ENCODE measurements around the gene GFRA4.
"Not testable (repeated sequence)": the region's sequence is repeated elsewhere in the genome, so short reads cannot be mapped to it uniquely, and the experiment has no call there.

GFRA4 gene

GRCh38 chr20:3633913-3634478 is 29.2 kb downstream of the GFRA4 start:
- DNase-seq = no peak
- Mint-ChIP-seq H3K4me3 (no peak overlapping the region), H3K4me1 (ENCODE audit: low read depth) (no peaks in the 10 kb centered on the region), H3K36me3 (ENCODE audit: low read depth) (peaks cover 19% of the 10 kb centered on the region), H3K27me3 (no peaks in the 10 kb centered on the region), H3K27ac (no peak overlapping the region), H3K9me3 (no peaks in the 10 kb centered on the region)

GRCh38 chr20:3632311-3633004 is 30.7 kb downstream of the GFRA4 start:
- H3K27ac Mint-ChIP-seq = no peak overlapping the region
- no peaks in the 10 kb centered on the region for H3K4me1 Mint-ChIP-seq (ENCODE audit: low read depth)
- peaks cover 19% of the 10 kb centered on the region for H3K36me3 Mint-ChIP-seq (ENCODE audit: low read depth)
- no peak overlapping the region for H3K4me3 Mint-ChIP-seq
- H3K27me3 Mint-ChIP-seq = no peaks in the 10 kb centered on the region
- no peak for DNase-seq
- no peaks in the 10 kb centered on the region for H3K9me3 Mint-ChIP-seq

DNA sequence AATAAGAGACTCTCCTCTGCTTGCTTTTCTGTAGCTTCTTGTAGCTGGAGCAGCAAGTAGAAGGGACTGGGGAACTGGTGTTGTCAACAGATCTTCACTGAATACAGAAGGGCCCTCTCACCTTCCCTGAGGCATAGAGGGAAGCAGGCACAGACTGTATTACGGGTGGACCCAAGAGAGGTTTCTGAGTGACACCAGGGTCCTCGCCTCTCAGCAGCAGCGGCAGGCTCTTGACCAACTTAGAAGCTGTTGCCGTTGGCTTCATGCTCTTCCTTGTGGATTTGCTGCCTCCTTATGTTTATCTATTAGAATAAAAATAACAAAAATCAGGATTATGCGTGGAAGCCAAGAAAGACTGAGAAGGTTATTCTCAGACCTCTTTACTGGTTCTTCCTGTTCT is 31.7 kb downstream of the GFRA4 start:
- H3K27ac Mint-ChIP-seq = no peak overlapping the region
- H3K4me3 Mint-ChIP-seq = no peak overlapping the region
- peaks cover 26% of the 10 kb centered on the region for H3K36me3 Mint-ChIP-seq (ENCODE audit: low read depth)
- DNase-seq = no peak
- H3K4me1 Mint-ChIP-seq (ENCODE audit: low read depth) = no peaks in the 10 kb centered on the region
- no peaks in the 10 kb centered on the region for H3K9me3 Mint-ChIP-seq
- no peaks in the 10 kb centered on the region for H3K27me3 Mint-ChIP-seq

- Mint-ChIP-seq H3K27me3 (no peaks in the 10 kb centered on the region), H3K4me1 (ENCODE audit: low read depth) (no peaks in the 10 kb centered on the region), H3K9me3 (no peaks in the 10 kb centered on the region), H3K27ac (no peak overlapping the region), H3K36me3 (ENCODE audit: low read depth) (peaks cover 29% of the 10 kb centered on the region), H3K4me3 (no peak overlapping the region)
- no peak for DNase-seq
These were observed 32.8 kb downstream of the GFRA4 start for GRCh38 chr20:3630429-3630828.

GRCh38 chr20:3629893-3630292 is 33.3 kb downstream of the GFRA4 start:
- Mint-ChIP-seq H3K36me3 (ENCODE audit: low read depth) (peaks cover 33% of the 10 kb centered on the region), H3K27ac (no peak overlapping the region), H3K27me3 (no peaks in the 10 kb centered on the region), H3K4me1 (ENCODE audit: low read depth) (no peaks in the 10 kb centered on the region), H3K4me3 (no peak overlapping the region), H3K9me3 (no peaks in the 10 kb centered on the region)
- DNase-seq = no peak

DNA sequence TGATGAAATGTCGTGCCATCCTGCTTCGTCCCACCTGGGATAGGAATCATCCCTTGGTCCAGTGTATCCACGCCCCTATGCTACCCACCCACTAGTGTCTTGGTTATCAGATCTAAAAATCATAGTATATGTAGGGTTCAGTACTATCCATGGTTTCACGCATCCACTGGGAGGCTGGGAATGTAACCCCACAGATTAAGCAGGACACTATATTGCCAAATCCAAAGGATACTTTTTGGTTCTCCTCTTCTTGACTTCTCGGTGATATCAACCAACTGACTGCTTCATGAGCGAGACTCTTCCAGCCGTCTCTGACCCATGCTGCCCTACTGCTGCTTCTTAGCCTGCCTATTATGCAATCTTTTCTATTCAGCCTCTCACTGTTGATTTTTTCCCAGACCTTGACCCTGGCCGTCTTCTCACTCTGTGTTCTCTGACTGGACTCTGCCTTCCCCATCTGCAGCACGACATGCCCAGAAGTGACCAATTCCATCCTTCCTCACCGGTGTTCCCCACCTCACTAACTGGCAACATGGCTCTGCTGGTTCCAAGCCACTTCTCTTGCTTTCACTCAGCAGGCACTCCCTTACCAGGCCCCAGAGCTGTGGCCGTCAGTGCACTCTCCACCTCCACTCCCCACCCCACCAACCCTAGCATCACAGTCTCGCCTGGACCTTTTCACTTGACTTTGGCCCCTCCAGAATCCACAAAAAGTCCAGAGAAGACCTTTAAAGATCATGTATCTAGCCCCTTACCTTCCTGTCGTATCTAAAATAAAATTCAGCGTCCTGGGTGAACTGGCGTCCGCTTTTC is 34.5 kb downstream of the GFRA4 start:
- DNase-seq = no peak
- Mint-ChIP-seq H3K9me3 (no peaks in the 10 kb centered on the region), H3K27ac (no peak overlapping the region), H3K4me1 (ENCODE audit: low read depth) (no peaks in the 10 kb centered on the region), H3K27me3 (no peaks in the 10 kb centered on the region), H3K4me3 (no peak overlapping the region), H3K36me3 (ENCODE audit: low read depth) (peaks cover 32% of the 10 kb centered on the region)

GRCh38 chr20:3627476-3627875 is 35.7 kb downstream of the GFRA4 start:
- Mint-ChIP-seq H3K27me3 (no peaks in the 10 kb centered on the region), H3K9me3 (no peaks in the 10 kb centered on the region), H3K36me3 (ENCODE audit: low read depth) (peaks cover 32% of the 10 kb centered on the region), H3K27ac (no peak overlapping the region), H3K4me1 (ENCODE audit: low read depth) (no peaks in the 10 kb centered on the region), H3K4me3 (no peak overlapping the region)
- no peak for DNase-seq

DNA sequence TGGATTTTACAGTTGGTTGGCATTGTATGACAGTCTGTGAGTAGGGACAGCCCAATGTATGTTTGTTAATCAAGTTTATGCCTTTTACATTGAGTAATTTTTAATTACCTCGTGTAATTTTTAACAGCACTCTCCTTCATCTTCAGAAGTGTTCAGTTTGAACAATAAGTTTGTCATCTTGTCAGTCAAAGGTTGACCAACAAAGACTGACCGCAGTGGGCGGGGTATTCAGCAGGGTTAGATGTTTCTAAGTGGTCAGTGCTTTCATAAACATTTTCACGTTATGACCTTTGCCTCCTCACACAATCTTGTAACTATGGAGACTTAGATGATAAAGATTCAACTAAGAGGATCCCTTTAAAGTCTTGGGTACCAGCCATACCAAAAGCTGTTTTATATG is 40.8 kb downstream of the GFRA4 start:
- no peaks in the 10 kb centered on the region for H3K4me1 Mint-ChIP-seq (ENCODE audit: low read depth)
- no peaks in the 10 kb centered on the region for H3K27me3 Mint-ChIP-seq
- peaks cover 20% of the 10 kb centered on the region for H3K36me3 Mint-ChIP-seq (ENCODE audit: low read depth)
- no peaks in the 10 kb centered on the region for H3K9me3 Mint-ChIP-seq
- no peak overlapping the region for H3K27ac Mint-ChIP-seq
- H3K4me3 Mint-ChIP-seq = no peak overlapping the region
- DNase-seq = no peak

GRCh38 chr20:3621111-3621510 is 42.1 kb downstream of the GFRA4 start:
- no peak for DNase-seq
- Mint-ChIP-seq H3K4me3 (no peak overlapping the region), H3K9me3 (no peaks in the 10 kb centered on the region), H3K27me3 (no peaks in the 10 kb centered on the region), H3K4me1 (ENCODE audit: low read depth) (no peaks in the 10 kb centered on the region), H3K36me3 (ENCODE audit: low read depth) (peaks cover 16% of the 10 kb centered on the region), H3K27ac (no peak overlapping the region)

GRCh38 chr20:3616250-3616649 is 46.9 kb downstream of the GFRA4 start:
- Mint-ChIP-seq H3K27me3 (no peaks in the 10 kb centered on the region), H3K4me1 (ENCODE audit: low read depth) (no peaks in the 10 kb centered on the region), H3K36me3 (ENCODE audit: low read depth) (peaks cover 16% of the 10 kb centered on the region), H3K4me3 (no peak overlapping the region), H3K9me3 (no peaks in the 10 kb centered on the region), H3K27ac (no peak overlapping the region)
- DNase-seq = no peak

DNA sequence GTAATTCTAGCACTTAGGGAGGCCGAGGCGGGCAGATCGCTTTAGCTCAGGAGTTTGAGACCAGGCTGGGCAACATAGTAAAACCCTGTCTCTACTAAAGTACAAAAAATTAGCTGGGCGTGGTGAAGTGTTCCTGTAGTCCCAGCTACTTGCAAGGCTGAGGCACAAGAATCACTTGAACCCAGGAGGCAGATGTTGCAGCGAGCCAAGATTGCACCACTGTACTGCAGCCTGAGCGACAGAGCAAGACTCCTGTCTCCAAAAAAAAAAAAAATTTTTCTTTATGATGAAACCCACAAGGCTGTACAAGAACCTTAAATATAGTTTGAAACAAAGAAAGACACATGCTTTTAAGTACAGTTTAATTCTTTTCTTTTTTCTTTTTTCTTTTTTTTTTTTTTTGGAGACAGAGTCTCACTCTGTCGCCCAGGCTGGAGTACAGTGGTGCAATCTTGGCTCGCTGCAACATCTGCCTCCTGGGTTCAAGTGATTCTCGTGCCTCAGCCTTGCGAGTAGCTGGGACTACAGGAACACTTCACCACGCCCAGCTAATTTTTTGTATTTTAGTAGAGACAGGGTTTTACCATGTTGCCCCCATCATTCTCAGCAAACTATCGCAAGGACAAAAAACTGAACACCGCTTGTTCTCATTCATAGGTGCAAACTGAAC is 47.9 kb downstream of the GFRA4 start:
- H3K27me3 Mint-ChIP-seq; H3K4me1 Mint-ChIP-seq (ENCODE audit: low read depth): not testable (repeated sequence)
- H3K36me3 Mint-ChIP-seq (ENCODE audit: low read depth) = peaks cover 21% of the 10 kb centered on the region

DNA sequence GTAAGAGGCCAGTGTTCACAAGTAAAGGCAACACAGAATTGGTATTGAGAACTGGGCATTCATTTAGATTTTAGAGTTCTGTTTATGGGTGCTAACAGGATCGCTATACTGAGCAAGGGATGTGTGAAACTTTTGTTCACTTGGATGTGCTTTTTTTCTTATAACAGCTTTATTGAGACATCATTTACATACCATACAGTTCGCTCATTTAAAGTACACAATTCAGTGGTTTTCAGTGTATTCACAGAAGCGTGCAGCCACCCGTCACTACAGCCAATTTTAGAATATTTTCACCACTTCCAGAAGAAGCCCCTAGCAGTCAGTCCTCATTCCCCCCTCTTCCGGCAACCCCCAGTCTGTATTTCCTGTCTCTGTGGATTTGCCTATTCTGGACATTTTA is 48.7 kb downstream of the GFRA4 start:
- H3K36me3 Mint-ChIP-seq (ENCODE audit: low read depth) = peaks cover 25% of the 10 kb centered on the region
- H3K27ac Mint-ChIP-seq = no peak overlapping the region
- no peaks in the 10 kb centered on the region for H3K27me3 Mint-ChIP-seq
- DNase-seq = no peak
- no peak overlapping the region for H3K4me3 Mint-ChIP-seq
- no peaks in the 10 kb centered on the region for H3K9me3 Mint-ChIP-seq
- no peaks in the 10 kb centered on the region for H3K4me1 Mint-ChIP-seq (ENCODE audit: low read depth)

More for the DNA sequence above, 47.9 kb downstream of the GFRA4 start:
- H3K27ac Mint-ChIP-seq, H3K4me3 Mint-ChIP-seq, DNase-seq, H3K9me3 Mint-ChIP-seq: not testable (repeated sequence)

GRCh38 chr20:3613821-3614440 is 49.3 kb downstream of the GFRA4 start:
- Mint-ChIP-seq H3K27me3 (no peaks in the 10 kb centered on the region), H3K4me3 (no peak overlapping the region), H3K9me3 (no peaks in the 10 kb centered on the region), H3K27ac (no peak overlapping the region), H3K4me1 (ENCODE audit: low read depth) (no peaks in the 10 kb centered on the region), H3K36me3 (ENCODE audit: low read depth) (peaks cover 30% of the 10 kb centered on the region)
- DNase-seq = no peak

GRCh38 chr20:3612795-3613572 is 50.2 kb downstream of the GFRA4 start:
- Mint-ChIP-seq H3K27me3 (no peaks in the 10 kb centered on the region), H3K36me3 (ENCODE audit: low read depth) (peaks cover 32% of the 10 kb centered on the region), H3K27ac (no peak overlapping the region), H3K4me3 (no peak overlapping the region), H3K4me1 (ENCODE audit: low read depth) (no peaks in the 10 kb centered on the region), H3K9me3 (no peaks in the 10 kb centered on the region)
- no peak for DNase-seq
